Fibroblast of peridontal ligament (primary cell): ENCODE data around the gene VIL1.

Experiments used
- DNase-seq: peaks from one replicate; pipeline ENCODE4 v3.0.0-alpha.2; 2010; ENCODE audit errors: extremely low read depth

Gene VIL1

GRCh38 chr2:218418717-218419458 lies at the start of gene VIL1:
TSS of gene VIL1 (plus strand) at chr2:218419123. CDS start at chr2:218423779, 4,656 bp downstream.
- no peak for DNase-seq

DNA sequence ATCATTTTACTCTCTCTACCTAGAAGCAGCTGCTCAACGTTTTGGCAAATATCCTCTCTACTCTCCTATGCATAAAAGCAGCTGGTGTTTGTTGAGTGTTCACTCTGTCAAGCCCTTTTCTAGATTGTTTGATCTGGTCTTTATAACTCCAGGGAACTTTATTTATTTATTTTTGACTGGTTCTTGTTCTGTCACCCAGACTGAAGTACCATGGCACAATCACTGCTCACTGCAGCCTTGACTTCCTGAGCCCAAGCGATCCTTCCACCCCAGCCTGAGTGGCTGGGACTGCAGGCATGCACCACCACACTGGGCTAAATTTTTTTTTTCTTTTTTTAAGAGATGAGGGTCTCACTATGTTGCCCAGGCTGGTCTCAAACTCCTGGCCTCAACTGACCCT lies 49.6 kb upstream of the VIL1 start:
- DNase-seq = no peak

GRCh38 chr2:218370410-218371063 lies 48.4 kb upstream of the VIL1 start:
- peak; percentile 66 for DNase-seq

- no peak for DNase-seq
Measured at GRCh38 chr2:218371983-218372350, 47.0 kb upstream of the VIL1 start.

- DNase-seq = no peak
Measured at GRCh38 chr2:218374795-218375194, 44.1 kb upstream of the VIL1 start.

- DNase-seq = peak; percentile 58
Measured at GRCh38 chr2:218375212-218375611, 43.7 kb upstream of the VIL1 start.

GRCh38 chr2:218378053-218378452 lies 40.9 kb upstream of the VIL1 start:
- DNase-seq = no peak

GRCh38 chr2:218381916-218382366 lies 37.0 kb upstream of the VIL1 start, which contains the start of gene SLC11A1:
TSS of gene SLC11A1 (plus strand) at chr2:218382273. CDS start at chr2:218382369, 96 bp downstream.
- DNase-seq = no peak

DNA sequence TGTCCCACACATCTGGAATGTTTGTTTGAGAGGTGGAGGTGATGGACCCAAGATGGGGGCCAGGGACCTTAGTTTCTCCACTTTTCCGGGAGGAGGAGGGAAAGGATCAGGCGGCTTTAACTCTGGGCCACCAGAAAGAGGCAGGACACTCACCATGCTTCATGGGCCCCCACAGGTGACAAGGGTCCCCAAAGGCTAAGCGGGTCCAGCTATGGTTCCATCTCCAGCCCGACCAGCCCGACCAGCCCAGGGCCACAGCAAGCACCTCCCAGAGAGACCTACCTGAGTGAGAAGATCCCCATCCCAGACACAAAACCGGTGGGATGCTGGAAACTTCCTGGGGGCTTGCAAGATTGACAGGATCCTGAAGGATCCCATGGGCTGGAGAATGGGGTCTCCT lies 36.1 kb upstream of the VIL1 start:
- DNase-seq = no peak

DNA sequence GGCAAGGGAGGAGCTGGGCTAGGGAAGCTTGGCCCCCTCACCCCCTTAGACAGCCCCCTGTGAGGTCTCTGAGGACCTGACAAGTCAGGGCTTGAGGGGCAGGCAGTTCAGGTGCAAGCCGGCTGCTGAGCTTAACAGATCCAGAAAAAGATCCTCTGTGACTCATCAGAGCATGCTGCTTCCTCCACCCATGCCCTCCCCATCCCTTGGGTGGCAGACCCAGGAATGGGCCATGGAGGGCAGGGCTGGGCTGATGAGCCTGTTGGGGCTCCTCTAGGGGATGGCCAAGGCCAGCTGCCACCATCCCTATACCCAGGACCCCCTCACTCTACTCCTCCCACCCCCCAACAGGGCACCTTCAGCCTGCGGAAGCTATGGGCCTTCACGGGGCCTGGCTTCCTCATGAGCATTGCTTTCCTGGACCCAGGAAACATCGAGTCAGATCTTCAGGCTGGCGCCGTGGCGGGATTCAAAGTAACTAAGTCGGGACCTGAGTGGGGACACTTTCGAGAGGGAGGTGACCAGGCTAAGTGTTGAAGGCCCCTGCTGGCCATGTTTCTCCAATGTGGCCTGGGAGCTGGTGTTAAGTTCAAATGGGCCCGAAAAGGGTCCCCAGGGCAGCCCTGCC lies 34.9 kb upstream of the VIL1 start:
- no peak for DNase-seq

DNA sequence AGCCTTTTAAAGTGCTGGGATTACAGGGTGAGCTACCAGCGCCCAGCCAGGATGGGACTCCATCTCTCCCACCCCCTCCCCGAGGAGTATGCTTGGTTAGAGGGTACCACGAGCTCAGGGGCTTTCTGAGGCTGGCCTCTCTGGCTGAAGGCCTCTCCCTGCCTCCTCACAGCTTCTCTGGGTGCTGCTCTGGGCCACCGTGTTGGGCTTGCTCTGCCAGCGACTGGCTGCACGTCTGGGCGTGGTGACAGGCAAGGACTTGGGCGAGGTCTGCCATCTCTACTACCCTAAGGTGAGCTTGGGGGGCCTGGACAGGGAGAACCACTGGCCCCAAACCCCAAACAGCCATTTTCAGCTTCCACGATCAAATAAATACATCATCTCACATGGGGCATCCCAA lies 33.9 kb upstream of the VIL1 start:
- DNase-seq = no peak

GRCh38 chr2:218386505-218387368 lies 32.2 kb upstream of the VIL1 start:
- no peak for DNase-seq

- peak; percentile 49 for DNase-seq
Measured at GRCh38 chr2:218387369-218388194, 31.3 kb upstream of the VIL1 start.

DNA sequence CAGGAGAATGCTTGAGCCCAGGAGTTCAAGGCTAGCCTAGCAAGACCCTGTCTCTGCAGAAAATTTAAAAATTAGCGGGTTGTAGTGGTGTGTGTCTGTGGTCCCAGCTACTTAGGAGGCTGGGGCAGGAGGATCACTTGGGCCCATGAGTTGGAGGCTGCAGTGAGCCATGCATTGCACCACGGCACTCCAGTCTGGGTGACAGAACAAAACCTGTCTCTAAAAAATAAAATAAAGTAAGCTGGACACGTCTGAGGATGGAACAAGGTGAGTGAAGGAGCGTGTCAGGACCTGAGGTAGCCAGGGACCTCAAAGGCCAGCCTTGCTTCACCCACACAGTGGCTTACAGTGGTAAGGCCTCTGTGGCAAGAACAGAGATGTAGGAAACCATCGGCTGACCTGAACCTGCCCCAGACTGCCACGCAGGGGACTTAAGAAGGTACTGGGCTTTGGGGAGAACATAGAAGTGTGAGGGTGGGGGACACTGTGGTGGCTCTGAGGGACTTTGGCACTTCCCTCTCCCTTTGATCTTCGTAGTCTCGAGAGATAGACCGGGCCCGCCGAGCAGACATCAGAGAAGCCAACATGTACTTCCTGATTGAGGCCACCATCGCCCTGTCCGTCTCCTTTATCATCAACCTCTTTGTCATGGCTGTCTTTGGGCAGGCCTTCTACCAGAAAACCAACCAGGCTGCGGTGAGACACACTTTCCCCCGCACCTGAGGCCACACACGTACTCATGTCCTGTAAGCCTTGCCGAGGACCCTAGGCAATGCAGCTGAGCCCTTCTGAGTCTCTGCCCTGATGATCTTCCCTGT lies 29.4 kb upstream of the VIL1 start:
- no peak for DNase-seq

DNA sequence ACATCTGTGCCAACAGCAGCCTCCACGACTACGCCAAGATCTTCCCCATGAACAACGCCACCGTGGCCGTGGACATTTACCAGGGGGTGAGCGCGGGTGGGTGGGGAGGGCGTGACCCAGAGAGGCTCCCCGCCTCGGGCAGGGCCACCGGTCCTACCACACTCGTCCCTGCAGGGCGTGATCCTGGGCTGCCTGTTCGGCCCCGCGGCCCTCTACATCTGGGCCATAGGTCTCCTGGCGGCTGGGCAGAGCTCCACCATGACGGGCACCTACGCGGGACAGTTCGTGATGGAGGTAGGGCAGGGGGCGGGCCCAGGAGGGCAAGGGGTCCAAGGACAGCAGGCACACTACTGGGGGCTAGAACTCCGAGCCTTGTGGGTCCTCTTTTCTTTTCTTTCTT lies 27.7 kb upstream of the VIL1 start:
- DNase-seq = no peak

DNA sequence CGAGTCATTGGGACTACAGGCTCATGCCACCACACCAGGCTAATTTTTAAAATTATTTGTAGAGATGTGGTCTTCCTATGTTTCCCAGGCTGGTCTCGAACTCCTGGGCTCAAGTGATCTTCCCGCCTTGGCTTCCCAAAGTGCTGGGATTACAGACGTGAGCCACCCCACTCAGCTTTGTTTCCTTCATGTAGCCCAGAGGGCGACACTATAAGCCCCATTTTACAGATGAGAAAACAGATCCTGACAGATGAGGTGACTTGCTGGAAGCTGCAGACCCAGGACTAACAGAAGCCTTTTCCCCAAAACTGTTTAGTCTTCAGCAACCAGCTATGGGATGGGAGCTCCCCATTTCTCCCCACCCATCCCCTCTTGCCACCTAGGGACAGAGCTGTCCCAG lies 26.5 kb upstream of the VIL1 start:
- DNase-seq = no peak

DNA sequence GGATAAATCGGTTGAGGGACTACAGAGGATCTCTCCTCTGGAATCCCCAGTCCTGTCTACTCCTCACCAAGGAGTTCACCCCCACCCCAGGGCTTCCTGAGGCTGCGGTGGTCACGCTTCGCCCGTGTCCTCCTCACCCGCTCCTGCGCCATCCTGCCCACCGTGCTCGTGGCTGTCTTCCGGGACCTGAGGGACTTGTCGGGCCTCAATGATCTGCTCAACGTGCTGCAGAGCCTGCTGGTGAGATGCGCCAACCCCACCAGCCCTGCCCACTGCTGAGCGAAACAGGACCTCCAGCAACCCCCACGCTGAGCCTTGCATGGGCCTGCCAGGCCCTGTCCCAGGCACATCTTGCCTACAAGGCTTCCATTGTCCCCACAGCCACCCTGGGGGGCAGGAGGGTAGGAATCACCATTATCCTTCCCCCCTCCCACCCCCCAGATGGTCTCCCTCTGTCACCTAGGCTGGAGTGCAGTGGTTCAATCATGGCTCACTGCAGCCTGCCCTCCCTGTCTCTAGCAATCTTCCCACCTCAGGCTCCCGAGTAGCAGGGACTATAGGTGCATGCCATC lies 25.9 kb upstream of the VIL1 start:
- no peak for DNase-seq

GRCh38 chr2:218393750-218394290 lies 25.1 kb upstream of the VIL1 start:
- no peak for DNase-seq

- DNase-seq = no peak
Measured at GRCh38 chr2:218394298-218395089, 24.4 kb upstream of the VIL1 start.
